Activated T-helper 2 cell treated with anti-CD3 and anti-CD28 coated beads, Interferon-gamma antibody, Interleukin-2, Interleukin-4, amounts not matched to agents 10 μg/mL and 5 μg/mL and 100 μg/mL, durations not matched to agents 14 hours and 24 hours and 36 hours (primary cell): Measurements from ENCODE around the gene CCIN. TPM values are rescaled to one million over a fixed set of nuclear protein-coding genes. Genes with fewer than 3 reads are reported as not detected.

Source experiments
- DNase-seq: peaks from one replicate; pipeline ENCODE4 v3.0.0; 2021; ENCODE audit warnings: low spot score
- H3K27ac Mint-ChIP-seq: one replicate; pipeline ENCODE4 v1.8.0; 2021; ENCODE audit warnings: mixed read lengths
- H3K27me3 Mint-ChIP-seq: one replicate; pipeline ENCODE4 v1.8.0; 2021; ENCODE audit warnings: low read depth, mixed read lengths
- H3K36me3 Mint-ChIP-seq: one replicate; pipeline ENCODE4 v1.8.0; 2021; ENCODE audit warnings: low read depth, mixed read lengths
- H3K4me1 Mint-ChIP-seq: one replicate; pipeline ENCODE4 v1.8.0; 2021; ENCODE audit warnings: low read depth, mixed read lengths
- H3K4me3 Mint-ChIP-seq: one replicate; pipeline ENCODE4 v1.8.0; 2021; ENCODE audit warnings: low read depth, mild to moderate bottlenecking, moderate library complexity, mixed read lengths
- H3K9me3 Mint-ChIP-seq: one replicate; pipeline ENCODE4 v1.8.0; 2021; ENCODE audit warnings: mixed read lengths
- intact Hi-C: fragments of 100-400 bp; cut with micrococcal nuclease; formaldehyde crosslinking; loops from one replicate; pipeline ENCODE4 v1.15.1; 2023
- total RNA-seq: library from RNA; stranded (reverse); gene quantifications from 2 replicates; pipeline ENCODE4 v1.2.3, GENCODE V29; 2022

Gene CCIN
- total RNA-seq, 1 donor from 2014 or later, result not detected

DNA sequence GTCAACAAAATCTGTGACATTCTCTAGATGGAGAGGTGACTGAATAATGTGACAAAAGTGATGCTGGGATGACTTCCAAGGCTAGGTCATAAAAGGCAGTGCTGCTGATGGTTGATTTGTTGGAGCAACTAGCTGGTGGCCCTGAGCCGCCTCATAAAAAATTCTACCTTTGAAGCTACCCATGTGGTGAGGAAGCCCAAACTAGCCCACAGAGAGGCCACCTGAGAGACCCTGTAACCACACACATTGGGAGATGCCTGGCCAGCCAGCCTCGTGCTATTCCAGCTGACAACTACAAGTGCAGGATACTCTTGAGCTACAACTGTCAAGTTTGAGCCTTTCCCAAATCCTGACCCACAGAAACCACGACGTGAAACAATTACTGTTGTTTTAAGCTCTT, 44.2 kb downstream of the CCIN start:
- no peak overlapping the region for H3K27ac Mint-ChIP-seq
- no peaks in the 10 kb centered on the region for H3K27me3 Mint-ChIP-seq
- no peak overlapping the region for H3K4me3 Mint-ChIP-seq
- no peak for DNase-seq
- no peaks in the 10 kb centered on the region for H3K9me3 Mint-ChIP-seq
- intact Hi-C loops, result no loop called here
- H3K36me3 Mint-ChIP-seq, result peaks cover 78% of the 10 kb centered on the region
- H3K4me1 Mint-ChIP-seq, result peaks cover 46% of the 10 kb centered on the region

DNA sequence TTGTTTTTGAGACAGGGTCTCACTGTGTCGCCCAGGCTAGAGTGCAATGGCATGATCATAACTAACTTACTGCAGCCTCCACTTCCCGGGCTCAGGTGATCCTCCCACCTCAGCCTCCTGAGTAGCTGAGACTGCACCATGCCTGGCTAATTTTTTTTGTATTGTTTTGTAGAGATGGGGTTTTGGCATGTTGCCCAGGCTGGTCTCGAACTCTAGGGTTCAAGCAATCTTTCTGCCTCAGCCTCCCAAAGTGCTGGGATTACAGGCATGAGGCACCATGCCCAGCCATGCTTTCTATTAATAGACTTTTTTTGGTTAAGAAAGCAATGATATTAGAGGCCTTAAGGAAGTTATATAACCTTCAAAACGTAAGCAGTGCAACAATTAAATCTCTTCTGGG, 44.8 kb downstream of the CCIN start:
- H3K9me3 Mint-ChIP-seq, result no peaks in the 10 kb centered on the region
- H3K36me3 Mint-ChIP-seq, result peaks cover 76% of the 10 kb centered on the region
- no peak overlapping the region for H3K4me3 Mint-ChIP-seq
- no peak for DNase-seq
- intact Hi-C loops, result no loop called here
- H3K27me3 Mint-ChIP-seq, result no peaks in the 10 kb centered on the region
- H3K27ac Mint-ChIP-seq, result no peak overlapping the region
- peaks cover 46% of the 10 kb centered on the region for H3K4me1 Mint-ChIP-seq

DNA sequence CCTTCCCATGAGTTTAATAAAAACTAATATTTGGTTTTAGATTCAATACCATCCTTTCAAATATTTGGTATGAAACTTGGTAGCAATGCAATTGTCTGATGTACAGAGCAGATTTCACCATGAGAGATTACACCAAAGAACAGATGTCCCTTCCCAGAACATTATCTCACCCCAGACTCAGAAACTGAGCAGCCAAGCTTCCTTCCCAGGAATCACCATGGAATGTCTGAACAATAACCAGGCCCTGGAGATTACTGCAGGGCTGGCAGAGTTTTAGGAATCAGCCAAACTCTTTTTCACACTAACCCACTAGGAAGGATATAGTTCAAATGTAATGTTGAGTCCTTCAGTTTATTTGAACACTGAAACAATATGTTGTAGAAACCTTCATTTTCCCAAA, 45.4 kb downstream of the CCIN start:
- Mint-ChIP-seq H3K36me3 (peaks cover 76% of the 10 kb centered on the region), H3K9me3 (no peaks in the 10 kb centered on the region), H3K27ac (no peak overlapping the region), H3K4me1 (peaks cover 45% of the 10 kb centered on the region), H3K27me3 (no peaks in the 10 kb centered on the region), H3K4me3 (no peak overlapping the region)
- no peak for DNase-seq
- intact Hi-C loops, result no loop called here

DNA sequence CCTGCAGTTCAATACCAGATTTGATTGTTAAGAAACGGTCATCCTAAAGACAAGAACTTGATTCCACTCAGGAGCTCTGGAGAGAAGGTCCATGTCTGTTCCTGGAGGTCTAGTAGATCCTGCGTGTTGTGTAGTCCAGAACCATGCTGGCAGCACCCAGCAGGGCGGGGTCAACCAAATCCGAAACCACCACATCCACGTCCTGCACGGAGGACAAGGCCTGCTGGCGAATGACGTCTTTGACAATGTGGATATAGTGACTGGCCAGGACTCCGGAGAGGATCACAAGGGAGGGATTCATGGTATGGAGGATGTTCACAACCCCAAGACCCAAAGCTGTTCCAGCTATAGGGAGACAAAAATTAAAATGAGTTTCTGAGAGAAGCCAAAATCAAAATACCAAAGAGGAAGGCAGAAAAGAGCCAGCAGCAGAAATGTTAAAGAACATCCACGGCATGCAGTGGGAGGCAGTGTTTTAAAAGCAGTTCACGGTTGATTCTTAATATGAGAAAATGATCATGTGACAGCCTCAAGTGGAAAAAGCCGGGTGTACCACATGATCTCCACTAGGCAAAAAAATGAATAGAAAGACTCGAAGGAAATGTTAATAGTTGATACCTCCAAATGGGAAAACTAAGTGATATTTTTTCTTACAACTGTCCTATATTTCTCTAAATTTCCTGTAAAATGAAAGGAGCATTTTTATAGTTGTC, 48.2 kb downstream of the CCIN start:
- no peak for DNase-seq
- no peaks in the 10 kb centered on the region for H3K27me3 Mint-ChIP-seq
- intact Hi-C loops, result loop anchor here (5.0 kb wide), 1 partner anchor 40 kb away; the partner anchor contains the start of gene GNE
- peak overlapping the region; percentile 6 for H3K4me3 Mint-ChIP-seq
- peak overlapping the region; percentile 87 for H3K27ac Mint-ChIP-seq
- H3K36me3 Mint-ChIP-seq, result peaks cover 74% of the 10 kb centered on the region
- H3K4me1 Mint-ChIP-seq, result peaks cover 43% of the 10 kb centered on the region
- no peaks in the 10 kb centered on the region for H3K9me3 Mint-ChIP-seq

DNA sequence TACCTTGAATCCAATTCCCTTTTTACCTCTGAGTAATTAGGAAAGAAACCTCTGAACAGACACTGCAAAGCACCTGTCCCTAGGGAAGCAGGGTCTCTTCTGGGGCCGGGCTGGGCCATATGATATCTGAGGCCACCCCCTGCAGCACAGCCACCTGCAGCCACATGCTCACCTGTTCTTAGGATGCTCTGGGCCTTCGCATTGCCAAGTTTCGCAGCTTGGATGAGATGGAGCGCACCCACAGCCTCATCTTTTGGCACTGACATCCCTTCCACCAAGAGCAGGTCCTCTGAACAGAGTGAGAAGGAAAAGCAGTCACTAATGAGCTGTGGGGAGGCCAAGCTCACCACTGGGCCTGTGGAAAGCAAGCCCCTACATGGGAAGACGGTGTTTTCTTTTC, 48.8 kb downstream of the CCIN start:
- Mint-ChIP-seq H3K27me3 (no peaks in the 10 kb centered on the region), H3K4me1 (peaks cover 38% of the 10 kb centered on the region), H3K9me3 (peaks cover 6% of the 10 kb centered on the region), H3K27ac (peak overlapping the region; percentile 87), H3K4me3 (peak overlapping the region; percentile 41), H3K36me3 (peaks cover 75% of the 10 kb centered on the region)
- intact Hi-C loops, result loop anchor here (2.0 to 5.0 kb wide), 2 partner anchors 27 to 39 kb away; partner anchors contain the start of genes CLTA and GNE
- DNase-seq, result no peak

DNA sequence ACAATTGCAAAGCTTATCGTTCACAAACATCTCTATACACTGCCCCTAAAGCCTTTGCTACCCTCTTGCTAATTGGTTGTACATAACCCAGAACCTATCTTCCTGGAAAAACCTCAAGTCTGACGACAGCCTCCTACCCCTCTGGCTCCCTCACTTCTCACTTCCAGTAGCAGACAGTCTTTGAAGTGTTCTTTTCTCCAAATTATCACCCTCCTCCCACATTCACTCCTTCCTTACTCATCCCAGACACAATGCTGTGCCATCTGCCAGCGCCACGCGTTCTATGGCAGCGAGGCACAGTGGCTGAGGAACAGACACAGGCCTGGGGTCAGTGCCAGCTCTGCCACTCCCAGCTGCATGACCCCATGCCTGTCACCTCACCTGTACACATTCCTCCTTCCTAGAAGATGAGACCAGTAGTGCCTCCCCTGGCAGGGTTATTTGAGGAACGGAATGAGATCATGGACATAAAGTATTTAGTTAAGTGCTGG, 49.3 kb downstream of the CCIN start:
- H3K4me3 Mint-ChIP-seq, result peak overlapping the region; percentile 41
- intact Hi-C loops, result loop anchor here (2.0 to 5.0 kb wide), 2 partner anchors 28 to 39 kb away; partner anchors contain the start of genes CLTA and GNE
- DNase-seq, result peak; percentile 20

More for the DNA sequence above, 49.3 kb downstream of the CCIN start:
- H3K27ac Mint-ChIP-seq, result peak overlapping the region; percentile 87
- peaks cover 34% of the 10 kb centered on the region for H3K4me1 Mint-ChIP-seq
- peaks cover 10% of the 10 kb centered on the region for H3K9me3 Mint-ChIP-seq
- H3K27me3 Mint-ChIP-seq, result no peaks in the 10 kb centered on the region
- peaks cover 75% of the 10 kb centered on the region for H3K36me3 Mint-ChIP-seq

Other genes with a start within 250 kb of the CCIN start
- not detected in 2 replicates for gene OR2S2, start 211.2 kb upstream of the CCIN start, total RNA-seq
- gene RECK, start 132.5 kb upstream of the CCIN start, total RNA-seq, result 5.3 and 5.9 TPM in 2 replicates
- 28.8 and 30.1 TPM in 2 replicates for gene GLIPR2, start 32.7 kb upstream of the CCIN start, total RNA-seq
- gene CLTA, start 21.5 kb downstream of the CCIN start, total RNA-seq, result 160 and 161 TPM in 2 replicates
- gene GNE, start 89.1 kb downstream of the CCIN start, total RNA-seq, result 27.7 and 28.5 TPM in 2 replicates
- gene RNF38, start 230.9 kb downstream of the CCIN start, total RNA-seq, result 34.0 and 34.8 TPM in 2 replicates